ENCODE results near the gene B3GNT8.
"Not testable (repeated sequence)": the region's sequence is repeated elsewhere in the genome, so short reads cannot be mapped to it uniquely, and the experiment has no call there.

Gene B3GNT8

GRCh38 chr19:41426952-41427646 lies at the start of gene B3GNT8:
TSS of gene B3GNT8 (minus strand) at chr19:41427374. CDS start at chr19:41426778, 596 bp downstream.
- TF ChIP-seq CTCF (IDR thresholded peaks at IDR 0.05; ENCODE audit: extremely low read depth, insufficient read depth, missing control alignments) = no peak
- in situ Hi-C loops (cut with MboI; ENCODE audit: low pct_unique_long_range_greater_than_20kb, low sequenced_read_pairs, unreplicated experiment) = no loop called here
- peak; percentile 86 for DNase-seq (ENCODE audit: low spot score)

- in situ Hi-C loops (cut with MboI; ENCODE audit: low pct_unique_long_range_greater_than_20kb, low sequenced_read_pairs, unreplicated experiment) = no loop called here
- DNase-seq (ENCODE audit: low spot score) = no peak
- no peak for TF ChIP-seq CTCF (IDR thresholded peaks at IDR 0.05; ENCODE audit: extremely low read depth, insufficient read depth, missing control alignments)
Observed at GRCh38 chr19:41476583-41476982, 49.4 kb upstream of the B3GNT8 start.

GRCh38 chr19:41463257-41464256 lies 36.4 kb upstream of the B3GNT8 start:
- DNase-seq (ENCODE audit: low spot score); in situ Hi-C loops (cut with MboI; ENCODE audit: low pct_unique_long_range_greater_than_20kb, low sequenced_read_pairs, unreplicated experiment): not testable (repeated sequence)

- TF ChIP-seq CTCF (IDR thresholded peaks at IDR 0.05; ENCODE audit: extremely low read depth, insufficient read depth, missing control alignments) = no peak
- in situ Hi-C loops (cut with MboI; ENCODE audit: low pct_unique_long_range_greater_than_20kb, low sequenced_read_pairs, unreplicated experiment) = no loop called here
- no peak for DNase-seq (ENCODE audit: low spot score)
Observed at GRCh38 chr19:41462497-41462896, 35.3 kb upstream of the B3GNT8 start.

GRCh38 chr19:41457241-41457640 lies 30.1 kb upstream of the B3GNT8 start:
- in situ Hi-C loops (cut with MboI; ENCODE audit: low pct_unique_long_range_greater_than_20kb, low sequenced_read_pairs, unreplicated experiment) = no loop called here
- TF ChIP-seq CTCF (IDR thresholded peaks at IDR 0.05; ENCODE audit: extremely low read depth, insufficient read depth, missing control alignments) = no peak
- DNase-seq (ENCODE audit: low spot score) = peak; percentile 66

GRCh38 chr19:41456342-41456918 lies 29.3 kb upstream of the B3GNT8 start:
- in situ Hi-C loops (cut with MboI; ENCODE audit: low pct_unique_long_range_greater_than_20kb, low sequenced_read_pairs, unreplicated experiment) = no loop called here
- no peak for DNase-seq (ENCODE audit: low spot score)
- TF ChIP-seq CTCF (IDR thresholded peaks at IDR 0.05; ENCODE audit: extremely low read depth, insufficient read depth, missing control alignments) = no peak
